ENCODE results near the gene NLGN4X.

The NLGN4X gene

DNA sequence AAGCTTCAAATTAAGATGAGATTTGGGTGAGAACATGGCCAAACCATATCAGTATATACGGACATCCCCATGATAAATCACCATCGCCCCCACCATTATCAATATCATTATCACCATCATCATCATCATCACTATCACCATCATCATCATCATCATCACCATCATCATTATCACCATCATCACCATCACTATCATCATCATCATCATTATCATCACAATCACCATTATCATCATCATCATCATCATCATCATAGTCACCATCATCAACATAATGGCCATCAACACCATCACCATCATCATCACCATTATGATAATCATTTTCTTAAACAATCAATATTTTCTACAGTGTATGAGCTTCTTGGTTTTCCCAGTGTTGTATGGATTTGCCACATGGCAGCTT lies 360.9 kb downstream of the NLGN4X start:
- DNase-seq (ENCODE audit: low read depth in 3 of 3), result no peak

GRCh38 chrX:5857232-5857631 lies 371.4 kb downstream of the NLGN4X start:
- no peak for DNase-seq (ENCODE audit: low read depth in 3 of 3)

DNA sequence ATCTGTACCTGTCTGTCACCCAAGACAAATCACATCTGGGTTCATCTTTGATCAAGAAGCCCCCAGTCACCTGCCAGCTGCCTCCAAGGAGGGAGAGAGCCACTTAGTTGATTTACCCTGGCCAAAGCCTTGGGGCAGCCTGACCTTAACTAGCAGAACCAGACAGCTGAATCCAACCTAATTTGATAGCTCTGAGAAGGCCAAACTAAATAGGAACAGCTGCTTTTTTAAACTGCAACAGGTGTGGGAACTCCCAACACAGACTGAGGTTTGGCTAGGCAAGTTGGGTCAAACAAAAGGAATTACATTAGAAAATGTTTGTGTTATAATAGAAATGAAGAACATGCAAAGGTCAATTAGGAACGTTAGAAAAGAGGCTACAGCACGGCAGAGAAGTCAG lies 375.7 kb downstream of the NLGN4X start:
- DNase-seq (ENCODE audit: low read depth in 3 of 3), result no peak

GRCh38 chrX:5842601-5843000 lies 386.1 kb downstream of the NLGN4X start:
- DNase-seq (ENCODE audit: low read depth in 3 of 3), result no peak

Data from stimulated activated CD4-positive, alpha-beta T cell treated with anti-CD3 and anti-CD28 coated beads, TNF-alpha, amount 100 ng/mL, for 4 hours (primary cell).